ENCODE results near the gene DNAJB5. TPM values are rescaled to one million over a fixed set of nuclear protein-coding genes. Genes with fewer than 3 reads are reported as not detected.

The DNAJB5 gene
- total and polyA plus RNA-seq, 7 donors, result 0.92 to 58.7 (median 27.8) TPM

- no peaks in the 10 kb centered on the region for H3K27me3 ChIP-seq
- peak overlapping the region; percentile 21 to 44 (median 36) for H3K4me3 ChIP-seq
- peak overlapping the region in 2 of 4 donors; percentile 42 to 67 for H3K27ac ChIP-seq
- H3K36me3 ChIP-seq, result peaks cover 0 to 17% (median 1%) of the 10 kb centered on the region in 4 donors
- intact Hi-C loops (cut with DNase I), result no loop called here
- 40 to 69% methylated on average over 48 of the region's 48 CpGs for WGBS, 2 donors
- peaks cover 0 to 10% (median 8%) of the 10 kb centered on the region in 4 donors for H3K4me1 ChIP-seq
- H3K9me3 ChIP-seq, result no peaks in the 10 kb centered on the region
- TF ChIP-seq POLR2AphosphoS5 (IDR thresholded peaks at IDR 0.05), result peak in 1 of 4 donors; percentile 9
- TF ChIP-seq POLR2A (IDR thresholded peaks at IDR 0.05), result no peak
- TF ChIP-seq CTCF (IDR thresholded peaks at IDR 0.05), result no peak
- TF ChIP-seq EP300 (IDR thresholded peaks at IDR 0.05), result no peak
- DNase-seq, result peak; percentile 74
Measured at GRCh38 chr9:35035851-35036701, 46.5 kb downstream of the DNAJB5 start.

GRCh38 chr9:35042081-35042604, 52.6 kb downstream of the DNAJB5 start:
- peaks cover 0 to 34% (median 4%) of the 10 kb centered on the region in 4 donors for H3K36me3 ChIP-seq
- TF ChIP-seq POLR2AphosphoS5 (IDR thresholded peaks at IDR 0.05), result peak in 1 of 4 donors; percentile 4
- no peak for TF ChIP-seq EP300 (IDR thresholded peaks at IDR 0.05)
- TF ChIP-seq CTCF (IDR thresholded peaks at IDR 0.05), result no peak
- no peak overlapping the region for H3K4me3 ChIP-seq
- intact Hi-C loops (cut with DNase I), result no loop called here
- 90 to 95% methylated on average over 3 of the region's 3 CpGs for WGBS, 2 donors
- H3K4me1 ChIP-seq, result no peaks in the 10 kb centered on the region
- no peaks in the 10 kb centered on the region for H3K9me3 ChIP-seq
- H3K27me3 ChIP-seq, result no peaks in the 10 kb centered on the region
- no peak for DNase-seq
- H3K27ac ChIP-seq, result no peak overlapping the region

GRCh38 chr9:35042891-35043545, 53.5 kb downstream of the DNAJB5 start:
- DNase-seq, result no peak
- Histone ChIP-seq H3K4me3 (no peak overlapping the region), H3K9me3 (no peaks in the 10 kb centered on the region), H3K27me3 (no peaks in the 10 kb centered on the region), H3K27ac (no peak overlapping the region), H3K4me1 (no peaks in the 10 kb centered on the region), H3K36me3 (peaks cover 0 to 38% (median 5%) of the 10 kb centered on the region in 4 donors)
- no peak for TF ChIP-seq CTCF (IDR thresholded peaks at IDR 0.05)
- TF ChIP-seq POLR2A (IDR thresholded peaks at IDR 0.05), result no peak
- no peak for TF ChIP-seq POLR2AphosphoS5 (IDR thresholded peaks at IDR 0.05)
- no peak for TF ChIP-seq EP300 (IDR thresholded peaks at IDR 0.05)
- intact Hi-C loops (cut with DNase I), result no loop called here
- 90 to 94% methylated on average over 6 of the region's 6 CpGs for WGBS, 2 donors

GRCh38 chr9:35044071-35044470, 54.5 kb downstream of the DNAJB5 start:
- 91 to 94% methylated on average over 3 of the region's 3 CpGs for WGBS, 2 donors
- H3K36me3 ChIP-seq, result peaks cover 0 to 46% (median 10%) of the 10 kb centered on the region in 4 donors

More at GRCh38 chr9:35044071-35044470, 54.5 kb downstream of the DNAJB5 start:
- Histone ChIP-seq H3K4me3 (no peak overlapping the region), H3K9me3 (no peaks in the 10 kb centered on the region), H3K27me3 (no peaks in the 10 kb centered on the region), H3K4me1 (no peaks in the 10 kb centered on the region), H3K27ac (no peak overlapping the region)
- DNase-seq, result no peak
- intact Hi-C loops (cut with DNase I), result no loop called here
- TF ChIP-seq POLR2A (IDR thresholded peaks at IDR 0.05), result no peak
- TF ChIP-seq EP300 (IDR thresholded peaks at IDR 0.05), result no peak
- no peak for TF ChIP-seq CTCF (IDR thresholded peaks at IDR 0.05)
- no peak for TF ChIP-seq POLR2AphosphoS5 (IDR thresholded peaks at IDR 0.05)

Other genes with a start within 250 kb of the DNAJB5 start
- 1 to 10 TPM in 2 of 4 donors, under 1 TPM in 2; 0.66 to 2.2 (median 0.87) TPM for gene PHF24, start 31.5 kb upstream of the DNAJB5 start, total RNA-seq
- gene PHF24, start 31.5 kb upstream of the DNAJB5 start, polyA plus RNA-seq, result under 1 TPM in 2 of 3 donors, not detected in 1; under 0.01 to 0.60 TPM
- 100 to 1,000 TPM; 107 to 129 (median 115) TPM for gene VCP, start 82.9 kb downstream of the DNAJB5 start, total RNA-seq
- 100 to 1,000 TPM in 1 of 3 donors, 10 to 100 TPM in 2; 50.5 to 128 (median 62.2) TPM for gene VCP, start 82.9 kb downstream of the DNAJB5 start, polyA plus RNA-seq
- 10 to 100 TPM in 3 of 4 donors, 1 to 10 TPM in 1; 3.2 to 17.0 (median 12.9) TPM for gene FANCG, start 90.2 kb downstream of the DNAJB5 start, total RNA-seq
- 10 to 100 TPM in 1 of 3 donors, 1 to 10 TPM in 2; 4.4 to 24.0 (median 5.4) TPM for gene FANCG, start 90.2 kb downstream of the DNAJB5 start, polyA plus RNA-seq
- 10 to 100 TPM in 1 of 4 donors, 1 to 10 TPM in 3; 5.9 to 13.6 (median 9.1) TPM for gene PIGO, start 106.8 kb downstream of the DNAJB5 start, total RNA-seq
- gene PIGO, start 106.8 kb downstream of the DNAJB5 start, polyA plus RNA-seq, result 10 to 100 TPM in 2 of 3 donors, 1 to 10 TPM in 1; 3.0 to 23.5 (median 10.9) TPM
- gene STOML2, start 113.4 kb downstream of the DNAJB5 start, total RNA-seq, result 100 to 1,000 TPM in 3 of 4 donors, 10 to 100 TPM in 1; 87.2 to 144 (median 116) TPM
- 100 to 1,000 TPM; 136 to 145 (median 143) TPM for gene STOML2, start 113.4 kb downstream of the DNAJB5 start, polyA plus RNA-seq
- 10 to 100 TPM; 10.5 to 22.5 (median 19.1) TPM for gene ATOSB, start 126.1 kb downstream of the DNAJB5 start, total RNA-seq
- 10 to 100 TPM; 17.4 to 27.3 (median 25.4) TPM for gene ATOSB, start 126.1 kb downstream of the DNAJB5 start, polyA plus RNA-seq
- 10 to 100 TPM; 14.6 to 22.2 (median 19.7) TPM for gene UNC13B, start 172.3 kb downstream of the DNAJB5 start, total RNA-seq
- 10 to 100 TPM; 19.2 to 25.6 (median 21.3) TPM for gene UNC13B, start 172.3 kb downstream of the DNAJB5 start, polyA plus RNA-seq